ENCODE data around the gene RSBN1L.
A peak's percentile ranks its signal among the peaks of the same experiment; 100 is the strongest.
"Not testable (repeated sequence)": the region's sequence is repeated elsewhere in the genome, so short reads cannot be mapped to it uniquely, and the experiment has no call there.

Gene RSBN1L

GRCh38 chr7:77770316-77770715 lies 74.1 kb downstream of the RSBN1L start:
- no peak for DNase-seq (ENCODE audit: low read depth)

GRCh38 chr7:77771901-77772300 lies 75.6 kb downstream of the RSBN1L start:
- DNase-seq (ENCODE audit: low read depth), result no peak

GRCh38 chr7:77778535-77778934 lies 82.3 kb downstream of the RSBN1L start:
- no peak for DNase-seq (ENCODE audit: low read depth)

- no peak for DNase-seq (ENCODE audit: low read depth)
These were observed 86.1 kb downstream of the RSBN1L start for GRCh38 chr7:77782383-77782782.

GRCh38 chr7:77783111-77783510 lies 86.9 kb downstream of the RSBN1L start:
- DNase-seq (ENCODE audit: low read depth), result no peak

- no peak for DNase-seq (ENCODE audit: low read depth)
These were observed 87.3 kb downstream of the RSBN1L start for GRCh38 chr7:77783545-77783944.

GRCh38 chr7:77784426-77784825 lies 88.2 kb downstream of the RSBN1L start:
- not testable (repeated sequence) for DNase-seq (ENCODE audit: low read depth)

- DNase-seq (ENCODE audit: low read depth), result no peak
These were observed 89.8 kb downstream of the RSBN1L start for GRCh38 chr7:77786018-77786417.

GRCh38 chr7:77786741-77787140 lies 90.5 kb downstream of the RSBN1L start:
- DNase-seq (ENCODE audit: low read depth), result no peak

GRCh38 chr7:77788327-77788902 lies 92.2 kb downstream of the RSBN1L start:
- no peak for DNase-seq (ENCODE audit: low read depth)

- DNase-seq (ENCODE audit: low read depth), result no peak
These were observed 95.1 kb downstream of the RSBN1L start for GRCh38 chr7:77791336-77791735.

GRCh38 chr7:77791956-77792355 lies 95.7 kb downstream of the RSBN1L start:
- no peak for DNase-seq (ENCODE audit: low read depth)

GRCh38 chr7:77794000-77794399 lies 97.7 kb downstream of the RSBN1L start:
- no peak for DNase-seq (ENCODE audit: low read depth)

GRCh38 chr7:77796109-77796508 lies 99.8 kb downstream of the RSBN1L start:
- no peak for DNase-seq (ENCODE audit: low read depth)

GRCh38 chr7:77796960-77797359 lies 100.7 kb downstream of the RSBN1L start:
- no peak for DNase-seq (ENCODE audit: low read depth)

GRCh38 chr7:77797734-77798393 lies 101.6 kb downstream of the RSBN1L start:
- DNase-seq (ENCODE audit: low read depth), result no peak

- peak; percentile 82 for DNase-seq (ENCODE audit: low read depth)
These were observed 102.3 kb downstream of the RSBN1L start, which contains the start of the genes PHTF2 and TMEM60 for GRCh38 chr7:77798394-77799077. Gene PHTF2 (plus strand): TSS chr7:77798773. Gene TMEM60 (minus strand): TSS chr7:77798434. CDS start chr7:77794373, 4,061 bp downstream.

GRCh38 chr7:77799078-77799964 lies 103.1 kb downstream of the RSBN1L start:
- peak; percentile 5 for DNase-seq (ENCODE audit: low read depth)

GRCh38 chr7:77800158-77800557 lies 103.9 kb downstream of the RSBN1L start:
- no peak for DNase-seq (ENCODE audit: low read depth)

- no peak for DNase-seq (ENCODE audit: low read depth)
These were observed 104.5 kb downstream of the RSBN1L start for GRCh38 chr7:77800730-77801129.

GRCh38 chr7:77802557-77803405 lies 106.5 kb downstream of the RSBN1L start:
- DNase-seq (ENCODE audit: low read depth), result no peak
